Heart left ventricle (tissue), 13 donors: ENCODE measurements around the gene MYLK3.

ENCODE experiments used
- CTCF ChIP-seq, 12 donors: fragments of 200-600 bp; sonication (generic) in 4 of 12; IDR thresholded peaks; one replicate each; pipeline versions ENCODE4 v1.5.0 to v1.8.0; 2018 to 2022; ENCODE audit warnings: antibody characterized with exemption in 12 of 12, mild to moderate bottlenecking in 5 of 12
- POLR2A ChIP-seq, 2 donors: fragments of 450-650 bp; IDR thresholded peaks; one replicate each; pipeline ENCODE4 v1.6.1; 2017; ENCODE audit warnings: antibody characterized with exemption in 2 of 2, mild to moderate bottlenecking in 2 of 2, moderate library complexity in 2 of 2
- donor health status: ischemic (EF 13 %, LVEDD 7.1; RV severe dilation, severe dysfunction).
- donor health status: DM: no; HTN: yes; CAD: no.
- donor health status: DM: no; HTN: no; CAD: no.
- donor health status: ischemic (EF 25% LVEDD 6.9; RV normal size, moderate dysfunction).
- donor health status: ischemic (EF 25% LVEDD 5.7; RV mildly dilated, moderate dysfunction).
- donor health status: ischemic (EF 35%, LVEDD 5.7; RV mildly dilated, moderate dysfunction).
- donor health status: nonischemic (EF 11% LVEDD 7.7; RV severe dilation, severe dysfunction).
- donor health status: DM: yes; HTN: yes; CAD: no.
- donor health status: PGD.
- donor health status: ischemic (EF 29% LVEDD 5.4; RV normal size, mild dysfunction).
- donor health status: nonischemic (EF 23%, LVEDD 6.1; RV moderate dilation, normal function).

- TF ChIP-seq CTCF (IDR thresholded peaks at IDR 0.05) (no peak), POLR2A (IDR thresholded peaks at IDR 0.05) (no peak)
Observed at GRCh38 chr16:46793841-46794240, 45.7 kb upstream of the MYLK3 start.
